Adrenal gland (tissue), 12 donors: ENCODE measurements around the gene HLA-DQA1. TPM values are rescaled to one million over a fixed set of nuclear protein-coding genes. Genes with fewer than 3 reads are reported as not detected.
"Not testable (repeated sequence)": the region's sequence is repeated elsewhere in the genome, so short reads cannot be mapped to it uniquely, and the experiment has no call there.

Source experiments
- DNase-seq, 7 donors: peaks; one replicate each; pipeline ENCODE4 v3.0.0-alpha.2; 2019 to 2020
- H3K27ac ChIP-seq, 5 donors: fragments of 200-600 bp; sonication (generic) in 4 of 5; 1 replicate in 3 of 5; 2 replicates in 2 of 5; pipeline versions ENCODE4 v1.5.1 to v1.8.0; 2016 to 2020; ENCODE audit warnings: mild to moderate bottlenecking in 1 of 5
- H3K27me3 ChIP-seq: fragments of 200-600 bp; 2 replicates; pipeline ENCODE4 v1.8.0; 2021
- H3K36me3 ChIP-seq, 2 donors: fragments of 200-600 bp; replicated peaks in 1 of 2; 1 replicate in 1 of 2; 2 replicates in 1 of 2; pipeline versions ENCODE4 v1.5.1 to v1.8.0; 2018 to 2022
- H3K4me1 ChIP-seq, 2 donors: fragments of 200-600 bp; replicated peaks in 1 of 2; 1 replicate in 1 of 2; 2 replicates in 1 of 2; pipeline versions ENCODE4 v1.5.1 to v1.8.0; 2018 to 2021
- H3K4me3 ChIP-seq, 4 donors: fragments of 200-600 bp; sonication (generic) in 3 of 4; one replicate each; pipeline ENCODE4 v1.5.1; 2016 to 2018
- H3K9me3 ChIP-seq, 3 donors: fragments of 200-600 bp; sonication (generic) in 1 of 3; replicated peaks in 1 of 3; 1 replicate in 2 of 3; 2 replicates in 1 of 3; pipeline versions ENCODE4 v1.5.1 to v1.8.0; 2016 to 2021
- POLR2A ChIP-seq, 2 donors: fragments of 450-650 bp; IDR thresholded peaks; one replicate each; pipeline ENCODE4 v1.6.1; 2017; ENCODE audit warnings: antibody characterized with exemption in 2 of 2, mild to moderate bottlenecking in 2 of 2, moderate library complexity in 1 of 2
- WGBS, 4 donors: extraction: QIAGEN DNeasy Blood & Tissue Kit in 2 of 4; methylation state at CpG; one replicate each; pipeline versions ENCODE4 v1.1.5 to v1.1.7; 2013 to 2017; 5-methylcytosine and 5-hydroxymethylcytosine counted together
- intact Hi-C, 2 donors: fragments of 100-400 bp; cut with DNase I; formaldehyde crosslinking; loops; one replicate each; pipeline versions ENCODE4 v1.14.1 to v1.15.0; 2022 to 2023
- polyA plus RNA-seq, 3 donors: library from polyadenylated mRNA; stranded (reverse); fragments of 200-250 nt in 2 of 3; fragments of 350-450 nt in 1 of 3; fragmentation: Illumina TruSeq in 1 of 3; extraction: RNeasy Lipid Tissue Mini Kit (QIAGEN cat#74804) in 1 of 3; gene quantifications; one replicate each; pipeline ENCODE4 v1.2.3, GENCODE V29; 2013 to 2014
- total RNA-seq, 9 donors: library from RNA; depleted of rRNA in 4 of 9; stranded (reverse); fragments of >200 nt in 4 of 9; fragments of 120-200 nt in 1 of 9; fragmentation: NEBNext Ultra II Directional in 1 of 9; extraction: Animal tissue kit (Norgen Biotek cat#: 25700) in 1 of 9; gene quantifications; one replicate each; pipeline versions ENCODE4 v1.1.0 to v1.2.4, GENCODE V29; 2013 to 2023
- TF ChIP-seq, protein P1 (sequence below), 6 experiments: fragments of 450-650 bp in 4 of 6; fragments of 200-600 bp in 2 of 6; sonication (generic) in 1 of 6; IDR thresholded peaks; 1 replicate in 5 of 6; 2 replicates in 1 of 6; pipeline versions ENCODE4 v1.5.1 to v1.8.0; 2016 to 2021; ENCODE audit warnings: antibody characterized with exemption in 6 of 6, mild to moderate bottlenecking in 2 of 6, moderate library complexity in 1 of 6
- donor health status: healthy with polysubstance abuse.
- donor health status: Bipolar disorder and iron deficiency.
- donor health status: DM: yes; HTN: yes; CAD: no.
- donor health status: DM: no; HTN: no; CAD: no.
- donor health status: DM: no; HTN: no; CAD: no.
- donor health status: DM: yes; HTN: yes; CAD: no.

HLA-DQA1 gene
- total and polyA plus RNA-seq, 12 donors: 0.22 to 135 (median 16.0) TPM

- Histone ChIP-seq H3K36me3 (no peaks in the 10 kb centered on the region), H3K4me3 (no peak overlapping the region), H3K27me3 (no peaks in the 10 kb centered on the region), H3K4me1 (no peaks in the 10 kb centered on the region), H3K27ac (no peak overlapping the region), H3K9me3 (no peaks in the 10 kb centered on the region)
- no peak for DNase-seq
- TF ChIP-seq, protein P1, sequence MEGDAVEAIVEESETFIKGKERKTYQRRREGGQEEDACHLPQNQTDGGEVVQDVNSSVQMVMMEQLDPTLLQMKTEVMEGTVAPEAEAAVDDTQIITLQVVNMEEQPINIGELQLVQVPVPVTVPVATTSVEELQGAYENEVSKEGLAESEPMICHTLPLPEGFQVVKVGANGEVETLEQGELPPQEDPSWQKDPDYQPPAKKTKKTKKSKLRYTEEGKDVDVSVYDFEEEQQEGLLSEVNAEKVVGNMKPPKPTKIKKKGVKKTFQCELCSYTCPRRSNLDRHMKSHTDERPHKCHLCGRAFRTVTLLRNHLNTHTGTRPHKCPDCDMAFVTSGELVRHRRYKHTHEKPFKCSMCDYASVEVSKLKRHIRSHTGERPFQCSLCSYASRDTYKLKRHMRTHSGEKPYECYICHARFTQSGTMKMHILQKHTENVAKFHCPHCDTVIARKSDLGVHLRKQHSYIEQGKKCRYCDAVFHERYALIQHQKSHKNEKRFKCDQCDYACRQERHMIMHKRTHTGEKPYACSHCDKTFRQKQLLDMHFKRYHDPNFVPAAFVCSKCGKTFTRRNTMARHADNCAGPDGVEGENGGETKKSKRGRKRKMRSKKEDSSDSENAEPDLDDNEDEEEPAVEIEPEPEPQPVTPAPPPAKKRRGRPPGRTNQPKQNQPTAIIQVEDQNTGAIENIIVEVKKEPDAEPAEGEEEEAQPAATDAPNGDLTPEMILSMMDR (IDR thresholded peaks at IDR 0.05): no peak
- no peak for TF ChIP-seq POLR2A (IDR thresholded peaks at IDR 0.05)
- intact Hi-C loops: loop anchor here in 1 of 2 donors (5.0 kb wide), 1 partner anchor 103 kb away; no protein-coding TSS in a partner anchor
- 20 to 81% (median 53%) methylated on average over 4 of the region's 4 CpGs for WGBS, 4 donors
These were observed 6.7 kb downstream of the HLA-DQA1 start for GRCh38 chr6:32643904-32644303.

DNA sequence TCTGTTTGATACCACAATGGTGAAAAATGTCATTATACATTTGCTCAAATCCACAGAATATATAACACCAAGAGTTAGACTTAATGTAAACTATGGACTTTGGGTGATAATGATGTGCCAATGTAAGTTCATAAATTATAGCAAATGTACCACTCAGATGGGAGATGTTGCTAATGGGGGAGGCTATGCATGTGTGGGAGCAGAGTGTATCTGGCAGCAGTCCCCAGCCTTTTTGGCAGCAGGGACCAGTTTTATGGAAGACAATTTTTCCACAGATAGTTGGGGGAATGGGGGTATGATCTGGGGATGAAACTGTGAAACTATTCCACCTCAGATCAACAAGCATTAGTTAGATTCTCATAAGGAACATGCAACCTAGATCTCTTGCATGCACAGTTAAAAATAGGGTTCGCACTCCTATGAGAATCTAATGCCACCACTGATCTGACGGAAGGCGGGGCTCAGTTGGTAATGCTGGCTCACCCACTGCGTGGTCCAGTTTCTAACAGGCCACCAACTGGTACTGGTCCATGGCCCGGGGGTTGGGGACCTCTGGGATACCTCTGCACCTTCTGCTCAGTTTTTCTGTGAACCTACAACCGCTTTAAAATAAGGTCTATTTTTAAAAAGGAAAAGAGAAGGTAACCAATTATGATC, 8.0 kb downstream of the HLA-DQA1 start:
- no peak for TF ChIP-seq POLR2A (IDR thresholded peaks at IDR 0.05)
- TF ChIP-seq, protein P1 (IDR thresholded peaks at IDR 0.05): no peak
- intact Hi-C loops: no loop called here
- H3K27me3 ChIP-seq: no peaks in the 10 kb centered on the region
- DNase-seq: no peak
- H3K4me1 ChIP-seq: no peaks in the 10 kb centered on the region
- no peak overlapping the region for H3K4me3 ChIP-seq
- WGBS, 4 donors: 34 to 93% (median 78%) methylated on average over 4 to 6 of the region's 6 CpGs
- no peak overlapping the region for H3K27ac ChIP-seq
- no peaks in the 10 kb centered on the region for H3K9me3 ChIP-seq
- no peaks in the 10 kb centered on the region for H3K36me3 ChIP-seq

GRCh38 chr6:32655203-32655710, 18.1 kb downstream of the HLA-DQA1 start:
- DNase-seq: no peak
- Histone ChIP-seq H3K4me3 (no peak overlapping the region), H3K27ac (no peak overlapping the region), H3K9me3 (no peaks in the 10 kb centered on the region), H3K36me3 (no peaks in the 10 kb centered on the region), H3K4me1 (no peaks in the 10 kb centered on the region), H3K27me3 (no peaks in the 10 kb centered on the region)
- TF ChIP-seq, protein P1 (IDR thresholded peaks at IDR 0.05): no peak
- TF ChIP-seq POLR2A (IDR thresholded peaks at IDR 0.05): no peak
- intact Hi-C loops: no loop called here
- 0 to 85% (median 39%) methylated on average over 2 of the region's 2 CpGs for WGBS, 4 donors

GRCh38 chr6:32657329-32657728, 20.1 kb downstream of the HLA-DQA1 start:
- H3K36me3 ChIP-seq, H3K4me1 ChIP-seq, H3K4me3 ChIP-seq, H3K27ac ChIP-seq, intact Hi-C loops, H3K27me3 ChIP-seq, H3K9me3 ChIP-seq, DNase-seq: not testable (repeated sequence)
- WGBS, 4 donors: 49% methylated on average over 5 to 6 of the region's 6 CpGs; no CpG with 5 or more reads in 2 of the 4 donors

- intact Hi-C loops, H3K27me3 ChIP-seq, H3K4me1 ChIP-seq, H3K36me3 ChIP-seq, DNase-seq, H3K4me3 ChIP-seq, H3K27ac ChIP-seq, H3K9me3 ChIP-seq: not testable (repeated sequence)
These were observed 20.6 kb downstream of the HLA-DQA1 start for GRCh38 chr6:32657819-32658218.
